ENCODE data around the gene FOSL1. TPM values are rescaled to one million over a fixed set of nuclear protein-coding genes. Genes with fewer than 3 reads are reported as not detected.

The FOSL1 gene
- total RNA-seq, 1 experiment from 2014 or later = 186 TPM

GRCh38 chr11:65942531-65942930 lies 42.3 kb upstream of the FOSL1 start:
- BruUV-seq (replicated peaks) = no TSS peak

GRCh38 chr11:65941720-65942310 lies 41.6 kb upstream of the FOSL1 start:
- POLR2A ChIA-PET = interaction anchor here (0.6 kb wide), 1 partner anchor 214 kb away, joined by 5 read pairs; no protein-coding TSS in a partner anchor
- ATAC-seq (no peak; the same call in 1 of the 2 replicates), DNase-seq (ENCODE audit: low read depth, low spot score) (no peak)
- Histone ChIP-seq H3K4me1 (ENCODE audit: control insufficient read depth, insufficient read depth, low read length) (no peaks in the 10 kb centered on the region), H3K27ac (ENCODE audit: low read length) (no peak overlapping the region), H3K27me3 (ENCODE audit: control insufficient read depth, insufficient read depth, low read length) (no peaks in the 10 kb centered on the region), H3K9me3 (ENCODE audit: control insufficient read depth, insufficient read depth, low read depth, low read length) (no peaks in the 10 kb centered on the region), H3K36me3 (ENCODE audit: control insufficient read depth, insufficient read depth, low read length) (no peaks in the 10 kb centered on the region), H3K4me3 (ENCODE audit: low read depth in 2 of 2, low read length in 2 of 2) (no peak overlapping the region)
- intact Hi-C loops (cut with micrococcal nuclease; ENCODE audit: unreplicated experiment) (no loop called here), in situ Hi-C loops (cut with HindIII; ENCODE audit: low pct_unique_long_range_greater_than_20kb, low sequenced_read_pairs) (no loop called here)
- CTCF ChIA-PET = interaction anchor here (0.6 kb wide), 1 partner anchor 103 kb away, joined by 12 read pairs; no protein-coding TSS in a partner anchor
- BruUV-seq (replicated peaks) = no TSS peak
- TF ChIP-seq REST (IDR thresholded peaks at IDR 0.05; ENCODE audit: insufficient read depth in 1 of 2, low read depth in 2 of 2, low read length in 1 of 2) (no peak), POLR2AphosphoS5 (IDR thresholded peaks at IDR 0.05; ENCODE audit: low read depth, low read length) (no peak), CTCF (IDR thresholded peaks at IDR 0.05) (no peak), TCF7L2 (IDR thresholded peaks at IDR 0.05; ENCODE audit: low read depth, low read length) (no peak), SIN3A (IDR thresholded peaks at IDR 0.05; ENCODE audit: borderline replicate concordance, insufficient read depth, low read depth, low read length) (no peak)

More at GRCh38 chr11:65942531-65942930, 42.3 kb upstream of the FOSL1 start:
- no peak overlapping the region for H3K4me3 ChIP-seq (ENCODE audit: low read depth in 2 of 2, low read length in 2 of 2)
- in situ Hi-C loops (cut with HindIII; ENCODE audit: low pct_unique_long_range_greater_than_20kb, low sequenced_read_pairs) = no loop called here
- DNase-seq (ENCODE audit: low read depth, low spot score) = no peak
- ATAC-seq = no peak
- POLR2A ChIA-PET = interaction anchor here (0.6 kb wide), 1 partner anchor 215 kb away, joined by 5 read pairs; no protein-coding TSS in a partner anchor
- H3K9me3 ChIP-seq (ENCODE audit: control insufficient read depth, insufficient read depth, low read depth, low read length) = no peaks in the 10 kb centered on the region
- no peak overlapping the region for H3K27ac ChIP-seq (ENCODE audit: low read length)
- no peaks in the 10 kb centered on the region for H3K27me3 ChIP-seq (ENCODE audit: control insufficient read depth, insufficient read depth, low read length)
- CTCF ChIA-PET = interaction anchor here (0.6 kb wide), 2 partner anchors 102 to 198 kb away, joined by 4 to 12 read pairs; no protein-coding TSS in a partner anchor
- H3K36me3 ChIP-seq (ENCODE audit: control insufficient read depth, insufficient read depth, low read length) = no peaks in the 10 kb centered on the region
- intact Hi-C loops (cut with micrococcal nuclease; ENCODE audit: unreplicated experiment) = no loop called here
- no peak for TF ChIP-seq CTCF (IDR thresholded peaks at IDR 0.05)
- TF ChIP-seq SIN3A (IDR thresholded peaks at IDR 0.05; ENCODE audit: borderline replicate concordance, insufficient read depth, low read depth, low read length) = no peak
- H3K4me1 ChIP-seq (ENCODE audit: control insufficient read depth, insufficient read depth, low read length) = no peaks in the 10 kb centered on the region
